IPS-18a (cell line): ENCODE results near the gene AP2A1.

Experiments used
- H3K27ac ChIP-seq: one replicate; pipeline ENCODE4 v1.5.1; 2013; ENCODE audit warnings: low read length
- H3K27me3 ChIP-seq: one replicate; pipeline ENCODE4 v1.6.1; 2013; ENCODE audit warnings: mild to moderate bottlenecking, low read length; ENCODE audit not compliant: control insufficient read depth, insufficient read depth
- H3K36me3 ChIP-seq: one replicate; pipeline ENCODE4 v1.6.1; 2013; ENCODE audit warnings: low read depth, low read length; ENCODE audit not compliant: control insufficient read depth
- H3K4me1 ChIP-seq: one replicate; pipeline ENCODE4 v1.6.1; 2013; ENCODE audit warnings: low read depth, low read length; ENCODE audit not compliant: control insufficient read depth
- H3K4me3 ChIP-seq: one replicate; pipeline ENCODE4 v1.5.1; 2013; ENCODE audit warnings: low read length
- H3K9ac ChIP-seq: one replicate; pipeline ENCODE4 v1.6.1; 2013; ENCODE audit warnings: mild to moderate bottlenecking, low read length, moderate library complexity
- H3K9me3 ChIP-seq: one replicate; pipeline ENCODE4 v1.6.1; 2013; ENCODE audit warnings: low read depth, low read length; ENCODE audit not compliant: control insufficient read depth

The AP2A1 gene

GRCh38 chr19:49847731-49848696 is 81.2 kb downstream of the AP2A1 start:
- H3K36me3 ChIP-seq: peaks cover 5% of the 10 kb centered on the region
- H3K27ac ChIP-seq: no peak overlapping the region
- no peaks in the 10 kb centered on the region for H3K9me3 ChIP-seq
- no peak overlapping the region for H3K4me3 ChIP-seq
- H3K27me3 ChIP-seq: no peaks in the 10 kb centered on the region
- H3K9ac ChIP-seq: no peak overlapping the region
- H3K4me1 ChIP-seq: peaks cover 6% of the 10 kb centered on the region

- H3K4me1 ChIP-seq: peaks cover 6% of the 10 kb centered on the region
- no peaks in the 10 kb centered on the region for H3K9me3 ChIP-seq
- no peak overlapping the region for H3K4me3 ChIP-seq
- peaks cover 5% of the 10 kb centered on the region for H3K36me3 ChIP-seq
- no peak overlapping the region for H3K9ac ChIP-seq
- H3K27me3 ChIP-seq: no peaks in the 10 kb centered on the region
- no peak overlapping the region for H3K27ac ChIP-seq
These were observed 82.1 kb downstream of the AP2A1 start for GRCh38 chr19:49848938-49849337.

GRCh38 chr19:49849433-49850220 is 82.8 kb downstream of the AP2A1 start:
- no peaks in the 10 kb centered on the region for H3K27me3 ChIP-seq
- no peak overlapping the region for H3K27ac ChIP-seq
- H3K4me1 ChIP-seq: peaks cover 6% of the 10 kb centered on the region
- peak overlapping the region; percentile 74 for H3K4me3 ChIP-seq
- H3K9me3 ChIP-seq: no peaks in the 10 kb centered on the region
- no peak overlapping the region for H3K9ac ChIP-seq
- H3K36me3 ChIP-seq: peaks cover 5% of the 10 kb centered on the region

GRCh38 chr19:49850221-49850486 is 83.4 kb downstream of the AP2A1 start:
- H3K9me3 ChIP-seq: no peaks in the 10 kb centered on the region
- H3K4me3 ChIP-seq: peak overlapping the region; percentile 74
- peaks cover 6% of the 10 kb centered on the region for H3K4me1 ChIP-seq
- H3K9ac ChIP-seq: no peak overlapping the region
- peaks cover 8% of the 10 kb centered on the region for H3K36me3 ChIP-seq
- no peaks in the 10 kb centered on the region for H3K27me3 ChIP-seq
- no peak overlapping the region for H3K27ac ChIP-seq

- Histone ChIP-seq H3K27me3 (no peaks in the 10 kb centered on the region), H3K27ac (peak within 1 kb of the TSS; percentile 40), H3K4me1 (peaks cover 6% of the 10 kb centered on the region), H3K9me3 (no peaks in the 10 kb centered on the region), H3K36me3 (peaks cover 14% of the 10 kb centered on the region), H3K4me3 (peak within 1 kb of the TSS; percentile 74), H3K9ac (peak within 1 kb of the TSS; percentile 72)
These were observed 83.9 kb downstream of the AP2A1 start, which contains the start of gene PTOV1 for GRCh38 chr19:49850487-49851342. Gene PTOV1 (plus strand): TSS chr19:49851159.

- Histone ChIP-seq H3K4me3 (peak overlapping the region; percentile 74), H3K27ac (no peak overlapping the region), H3K4me1 (peaks cover 6% of the 10 kb centered on the region), H3K27me3 (no peaks in the 10 kb centered on the region), H3K36me3 (peaks cover 14% of the 10 kb centered on the region), H3K9me3 (no peaks in the 10 kb centered on the region), H3K9ac (peak overlapping the region; percentile 53)
These were observed 84.9 kb downstream of the AP2A1 start for GRCh38 chr19:49851456-49852259.

GRCh38 chr19:49852631-49853126 is 85.9 kb downstream of the AP2A1 start:
- Histone ChIP-seq H3K36me3 (peaks cover 22% of the 10 kb centered on the region), H3K9me3 (no peaks in the 10 kb centered on the region), H3K27ac (no peak overlapping the region), H3K4me1 (peaks cover 6% of the 10 kb centered on the region), H3K27me3 (no peaks in the 10 kb centered on the region), H3K4me3 (peak overlapping the region; percentile 74), H3K9ac (no peak overlapping the region)

- Histone ChIP-seq H3K9me3 (no peaks in the 10 kb centered on the region), H3K36me3 (peaks cover 26% of the 10 kb centered on the region), H3K4me3 (no peak overlapping the region)
These were observed 87.1 kb downstream of the AP2A1 start for GRCh38 chr19:49853852-49854377.

GRCh38 chr19:49854378-49855263 is 87.8 kb downstream of the AP2A1 start:
- Histone ChIP-seq H3K36me3 (peaks cover 27% of the 10 kb centered on the region), H3K4me3 (no peak overlapping the region), H3K4me1 (peaks cover 6% of the 10 kb centered on the region), H3K9ac (no peak overlapping the region), H3K9me3 (no peaks in the 10 kb centered on the region), H3K27me3 (no peaks in the 10 kb centered on the region), H3K27ac (no peak overlapping the region)

More at GRCh38 chr19:49853852-49854377, 87.1 kb downstream of the AP2A1 start:
- peaks cover 6% of the 10 kb centered on the region for H3K4me1 ChIP-seq
- H3K27me3 ChIP-seq: no peaks in the 10 kb centered on the region
- no peak overlapping the region for H3K9ac ChIP-seq
- no peak overlapping the region for H3K27ac ChIP-seq

GRCh38 chr19:49855277-49855675 is 88.5 kb downstream of the AP2A1 start:
- no peaks in the 10 kb centered on the region for H3K9me3 ChIP-seq
- no peak overlapping the region for H3K27ac ChIP-seq

More at GRCh38 chr19:49855277-49855675, 88.5 kb downstream of the AP2A1 start:
- no peak overlapping the region for H3K9ac ChIP-seq
- H3K4me1 ChIP-seq: peaks cover 6% of the 10 kb centered on the region
- H3K36me3 ChIP-seq: peaks cover 27% of the 10 kb centered on the region
- no peaks in the 10 kb centered on the region for H3K27me3 ChIP-seq
- H3K4me3 ChIP-seq: no peak overlapping the region
